Mesenchymal stem cell (in vitro differentiated cells and primary cell): ENCODE measurements around the gene IDH2.
"Not testable (repeated sequence)": the region's sequence is repeated elsewhere in the genome, so short reads cannot be mapped to it uniquely, and the experiment has no call there.

Experiments used
- DNase-seq: peaks from one replicate; pipeline ENCODE4 v3.0.0-alpha.2; 2013
- H2AFZ ChIP-seq: one replicate; pipeline ENCODE4 v1.6.1; 2013; ENCODE audit warnings: low read depth, mild to moderate bottlenecking, control low read depth, inconsistent platforms, low read length, moderate library complexity
- H2AK5ac ChIP-seq: 2 replicates; pipeline ENCODE4 v1.6.1; 2013; ENCODE audit warnings: low read length, moderate library complexity, mild to moderate bottlenecking, inconsistent platforms; ENCODE audit not compliant: severe bottlenecking
- H2BK120ac ChIP-seq: one replicate; pipeline ENCODE4 v1.6.1; 2013; ENCODE audit warnings: low read depth, mild to moderate bottlenecking, inconsistent platforms, low read length, moderate library complexity
- H2BK12ac ChIP-seq, 2 experiments: one replicate each; pipeline ENCODE4 v1.6.1; 2013; ENCODE audit warnings: inconsistent platforms in 2 of 2, low read length in 2 of 2, mild to moderate bottlenecking in 2 of 2, moderate library complexity in 2 of 2, control low read depth in 1 of 2
- H2BK15ac ChIP-seq: one replicate; pipeline ENCODE4 v1.6.1; 2013; ENCODE audit warnings: mild to moderate bottlenecking, low read depth, inconsistent platforms; ENCODE audit not compliant: poor library complexity, severe bottlenecking
- H2BK5ac ChIP-seq: 2 replicates; pipeline ENCODE4 v1.6.1; 2013; ENCODE audit warnings: low read depth, mild to moderate bottlenecking, low read length, control low read depth, inconsistent platforms; ENCODE audit not compliant: poor library complexity, severe bottlenecking
- H3K14ac ChIP-seq, 2 experiments: one replicate each; pipeline ENCODE4 v1.6.1; 2013; ENCODE audit warnings: inconsistent platforms in 2 of 2, low read length in 2 of 2, control low read depth in 1 of 2, mild to moderate bottlenecking in 1 of 2, moderate library complexity in 1 of 2
- H3K18ac ChIP-seq, 2 experiments: one replicate each; pipeline ENCODE4 v1.6.1; 2013; ENCODE audit warnings: inconsistent platforms in 2 of 2, low read length in 2 of 2, control low read depth in 1 of 2, low read depth in 1 of 2, mild to moderate bottlenecking in 1 of 2
- H3K23ac ChIP-seq, 2 experiments: one replicate each; pipeline ENCODE4 v1.6.1; 2013; ENCODE audit warnings: inconsistent platforms in 2 of 2, low read length in 2 of 2, mild to moderate bottlenecking in 2 of 2, moderate library complexity in 2 of 2, control low read depth in 1 of 2
- H3K27ac ChIP-seq: 2 replicates; pipeline ENCODE4 v1.5.1; 2013; ENCODE audit warnings: mild to moderate bottlenecking, moderate library complexity, low read length, control low read depth, inconsistent platforms; ENCODE audit not compliant: poor library complexity, severe bottlenecking
- H3K27me3 ChIP-seq, 2 experiments: 2 replicates each; pipeline versions ENCODE4 v1.6.1 to v1.7.0; 2013; ENCODE audit warnings: low read length in 2 of 2, mild to moderate bottlenecking in 2 of 2, moderate library complexity in 2 of 2, control low read depth in 1 of 2, inconsistent platforms in 1 of 2; ENCODE audit not compliant: control insufficient read depth in 1 of 2, insufficient read depth in 1 of 2
- H3K36me3 ChIP-seq, 2 experiments: 2 replicates each; pipeline versions ENCODE4 v1.6.1 to v1.7.0; 2013; ENCODE audit warnings: low read length in 2 of 2, control low read depth in 1 of 2, inconsistent platforms in 1 of 2, low read depth in 1 of 2, mild to moderate bottlenecking in 1 of 2; ENCODE audit not compliant: insufficient read depth in 2 of 2, control insufficient read depth in 1 of 2
- H3K4ac ChIP-seq, 2 experiments: one replicate each; pipeline ENCODE4 v1.6.1; 2013; ENCODE audit warnings: inconsistent platforms in 2 of 2, low read length in 2 of 2, mild to moderate bottlenecking in 2 of 2, moderate library complexity in 2 of 2, control low read depth in 1 of 2, low read depth in 1 of 2
- H3K4me1 ChIP-seq: 2 replicates; pipeline ENCODE4 v1.6.1; 2013; ENCODE audit warnings: low read depth, low read length, control low read depth; ENCODE audit not compliant: control insufficient read depth, insufficient read depth
- H3K4me2 ChIP-seq: 2 replicates; pipeline ENCODE4 v1.6.1; 2013; ENCODE audit warnings: low read length, mild to moderate bottlenecking, inconsistent platforms; ENCODE audit not compliant: poor library complexity, severe bottlenecking
- H3K4me3 ChIP-seq, 2 experiments: 2 replicates each; pipeline versions ENCODE4 v1.5.1 to v1.7.0; 2013; ENCODE audit warnings: low read length in 2 of 2, mild to moderate bottlenecking in 2 of 2, control low read depth in 1 of 2, low read depth in 1 of 2; ENCODE audit not compliant: insufficient read depth in 1 of 2
- H3K79me1 ChIP-seq: replicated peaks from 2 replicates; pipeline ENCODE4 v1.6.1; 2013; ENCODE audit warnings: mild to moderate bottlenecking, control low read depth, low read length, inconsistent platforms; ENCODE audit not compliant: poor library complexity, severe bottlenecking
- H3K9ac ChIP-seq: 2 replicates; pipeline ENCODE4 v1.7.0; 2013; ENCODE audit warnings: mild to moderate bottlenecking, low read length, moderate library complexity
- H3K9me3 ChIP-seq: 2 replicates; pipeline ENCODE4 v1.7.0; 2013; ENCODE audit warnings: mild to moderate bottlenecking, low read length; ENCODE audit not compliant: control insufficient read depth
- H4K8ac ChIP-seq: one replicate; pipeline ENCODE4 v1.6.1; 2013; ENCODE audit warnings: inconsistent platforms, mild to moderate bottlenecking, low read length, moderate library complexity
- H4K91ac ChIP-seq: one replicate; pipeline ENCODE4 v1.6.1; 2013; ENCODE audit warnings: mild to moderate bottlenecking, low read length, inconsistent platforms
- WGBS: methylation state at CpG from one replicate; pipeline ENCODE4 v1.1.7; 2013; ENCODE audit warnings: mixed read lengths; 5-methylcytosine and 5-hydroxymethylcytosine counted together

The IDH2 gene

DNA sequence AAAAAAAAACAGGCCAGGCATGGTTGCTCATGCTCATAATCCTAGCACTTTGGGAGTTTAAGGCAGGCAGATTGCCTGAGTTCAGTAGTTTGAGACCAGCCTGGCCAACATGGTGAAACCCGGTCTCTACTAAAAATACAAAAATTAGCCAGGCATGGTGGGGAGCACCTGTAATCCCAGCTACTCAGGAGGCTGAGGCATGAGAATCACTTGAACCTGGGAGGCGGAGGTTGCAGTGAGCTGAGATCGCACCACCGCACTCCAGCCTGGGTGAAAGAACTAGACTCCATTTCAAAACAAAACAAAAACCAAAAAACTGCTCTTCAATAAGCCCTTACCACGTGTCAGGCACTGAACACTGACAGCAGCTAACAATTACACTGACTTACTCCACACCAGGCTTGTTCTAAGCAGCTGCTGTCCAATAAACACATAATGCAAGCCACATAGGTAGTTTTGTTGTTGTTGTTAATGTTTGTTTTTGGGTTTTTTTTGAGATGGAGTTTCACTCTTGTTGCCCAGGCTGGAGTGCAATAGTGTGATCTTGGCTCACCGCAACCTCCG is 44.0 kb upstream of the IDH2 start:
- not testable (repeated sequence) for H2AFZ ChIP-seq

GRCh38 chr15:90145761-90146160 is 43.5 kb upstream of the IDH2 start:
- Histone ChIP-seq H3K4me2 (no peak overlapping the region), H3K4ac (no peak overlapping the region), H3K4me1 (peaks cover 11% of the 10 kb centered on the region), H3K79me1 (no peaks in the 10 kb centered on the region), H2BK12ac (no peak overlapping the region), H4K91ac (no peak overlapping the region), H3K4me3 (no peak overlapping the region), H3K23ac (no peak overlapping the region), H2AK5ac (no peak overlapping the region), H2BK15ac (no peak overlapping the region), H3K27ac (no peak overlapping the region), H4K8ac (no peak overlapping the region), H3K9ac (no peak overlapping the region), H3K36me3 (no peaks in the 10 kb centered on the region), H3K18ac (no peak overlapping the region), H2BK120ac (no peak overlapping the region), H2BK5ac (no peak overlapping the region), H2AFZ (no peak overlapping the region), H3K27me3 (no peaks in the 10 kb centered on the region), H3K9me3 (no peaks in the 10 kb centered on the region), H3K14ac (no peak overlapping the region)
- DNase-seq = no peak
- WGBS = 89% methylated on average over 4 of the region's 4 CpGs

More for the DNA sequence above, 44.0 kb upstream of the IDH2 start:
- not testable (repeated sequence) for H3K79me1 ChIP-seq, H3K9me3 ChIP-seq, H3K27ac ChIP-seq, H3K23ac ChIP-seq, H2BK12ac ChIP-seq, H2BK120ac ChIP-seq, H3K4ac ChIP-seq, H2AK5ac ChIP-seq, H3K27me3 ChIP-seq, DNase-seq, H4K8ac ChIP-seq, H3K14ac ChIP-seq, H3K9ac ChIP-seq, H4K91ac ChIP-seq, H3K18ac ChIP-seq, H3K36me3 ChIP-seq, H3K4me2 ChIP-seq, H3K4me3 ChIP-seq, H2BK15ac ChIP-seq, H2BK5ac ChIP-seq
- peaks cover 11% of the 10 kb centered on the region for H3K4me1 ChIP-seq
- 93% methylated on average over 6 of the region's 7 CpGs for WGBS

GRCh38 chr15:90145259-90145658 is 43.0 kb upstream of the IDH2 start:
- peak overlapping the region in 1 of 2 experiments; percentile 2 for H2BK12ac ChIP-seq
- no peak overlapping the region for H3K18ac ChIP-seq
- no peak overlapping the region for H4K91ac ChIP-seq
- 87% methylated on average over 9 of the region's 9 CpGs for WGBS
- H3K27ac ChIP-seq = no peak overlapping the region
- no peak overlapping the region for H3K9ac ChIP-seq
- no peak overlapping the region for H2AFZ ChIP-seq
- H2BK5ac ChIP-seq = no peak overlapping the region
- H2AK5ac ChIP-seq = no peak overlapping the region
- no peak overlapping the region for H2BK120ac ChIP-seq
- DNase-seq = no peak
- no peak overlapping the region for H3K4ac ChIP-seq
- no peak overlapping the region for H4K8ac ChIP-seq
- H3K4me1 ChIP-seq = peaks cover 11% of the 10 kb centered on the region
- no peaks in the 10 kb centered on the region for H3K27me3 ChIP-seq
- H3K4me3 ChIP-seq = no peak overlapping the region
- no peak overlapping the region for H3K14ac ChIP-seq
- H3K4me2 ChIP-seq = no peak overlapping the region
- no peaks in the 10 kb centered on the region for H3K9me3 ChIP-seq
- H2BK15ac ChIP-seq = no peak overlapping the region
- no peaks in the 10 kb centered on the region for H3K36me3 ChIP-seq
- no peaks in the 10 kb centered on the region for H3K79me1 ChIP-seq
- H3K23ac ChIP-seq = no peak overlapping the region

- Histone ChIP-seq H2AFZ (peak overlapping the region; percentile 88), H3K18ac (peak overlapping the region; percentile 10 to 71), H3K4ac (peak overlapping the region in 1 of 2 experiments; percentile 9), H4K8ac (peak overlapping the region; percentile 83), H3K27ac (no peak overlapping the region), H2BK120ac (no peak overlapping the region), H3K27me3 (no peaks in the 10 kb centered on the region), H3K4me3 (no peak overlapping the region), H3K4me1 (peaks cover 14% of the 10 kb centered on the region), H3K9me3 (no peaks in the 10 kb centered on the region), H2BK5ac (no peak overlapping the region), H2BK12ac (peak overlapping the region in 1 of 2 experiments; percentile 29), H4K91ac (peak overlapping the region; percentile 4), H3K9ac (no peak overlapping the region), H2AK5ac (no peak overlapping the region), H3K4me2 (no peak overlapping the region), H3K14ac (no peak overlapping the region), H3K36me3 (no peaks in the 10 kb centered on the region), H2BK15ac (no peak overlapping the region), H3K23ac (no peak overlapping the region), H3K79me1 (no peaks in the 10 kb centered on the region)
- 21% methylated on average over 12 of the region's 12 CpGs for WGBS
- peak; percentile 76 for DNase-seq
These were observed 40.9 kb upstream of the IDH2 start for GRCh38 chr15:90143166-90143655.
